Cortex of kidney (tissue), 1 donor: ENCODE measurements around the gene IRAK1.

Experiments
- DNase-seq: peaks from one replicate; lab custom pipeline; 2025; lab: John Stamatoyannopoulos, UW

The IRAK1 gene

GRCh38 chrX:154019633-154020528, at the start of gene IRAK1:
IRAK1 (minus strand) TSS chrX:154019902; CDS start chrX:154019812, 90 bp downstream.
- no peak for DNase-seq

GRCh38 chrX:154068560-154068959, 48.9 kb upstream of the IRAK1 start:
- DNase-seq = no peak

GRCh38 chrX:154064637-154065435, 45.1 kb upstream of the IRAK1 start:
- DNase-seq = no peak

GRCh38 chrX:154063234-154063633, 43.5 kb upstream of the IRAK1 start:
- DNase-seq = no peak

GRCh38 chrX:154061801-154062200, 42.1 kb upstream of the IRAK1 start:
- DNase-seq = no peak

GRCh38 chrX:154059729-154060245, 40.1 kb upstream of the IRAK1 start:
- no peak for DNase-seq

- DNase-seq = no peak
Observed at GRCh38 chrX:154059231-154059630, 39.5 kb upstream of the IRAK1 start.

GRCh38 chrX:154058214-154058997, 38.7 kb upstream of the IRAK1 start:
- no peak for DNase-seq

- DNase-seq = no peak
Observed at GRCh38 chrX:154057791-154058190, 38.1 kb upstream of the IRAK1 start.

- no peak for DNase-seq
Observed at GRCh38 chrX:154056770-154057241, 37.1 kb upstream of the IRAK1 start.

- DNase-seq = no peak
Observed at GRCh38 chrX:154051201-154051810, 31.6 kb upstream of the IRAK1 start.

- DNase-seq = no peak
Observed at GRCh38 chrX:154050113-154050495, 30.4 kb upstream of the IRAK1 start.

GRCh38 chrX:154049209-154050112, 29.8 kb upstream of the IRAK1 start:
- DNase-seq = no peak

GRCh38 chrX:154048398-154048797, 28.7 kb upstream of the IRAK1 start:
- no peak for DNase-seq

- no peak for DNase-seq
Observed at GRCh38 chrX:154046940-154047610, 27.4 kb upstream of the IRAK1 start.

GRCh38 chrX:154046031-154046781, 26.5 kb upstream of the IRAK1 start:
- DNase-seq = no peak

- no peak for DNase-seq
Observed at GRCh38 chrX:154044091-154044490, 24.4 kb upstream of the IRAK1 start.

GRCh38 chrX:154043003-154043763, 23.5 kb upstream of the IRAK1 start:
- no peak for DNase-seq
